HG03460 (cell line): ENCODE measurements around the gene CUL2.
A peak's percentile ranks its signal among the peaks of the same experiment; 100 is the strongest.
"Not testable (repeated sequence)": the region's sequence is repeated elsewhere in the genome, so short reads cannot be mapped to it uniquely, and the experiment has no call there.

Experiments used
- ATAC-seq: cut with Tn5 transposase; IDR thresholded peaks from one replicate; pipeline ENCODE4 v1.9.1; 2021; ENCODE audit not compliant: unreplicated experiment

The CUL2 gene

GRCh38 chr10:35020481-35020880, 69.7 kb downstream of the CUL2 start:
- ATAC-seq: no peak

GRCh38 chr10:35019041-35020024, 70.8 kb downstream of the CUL2 start:
- no peak for ATAC-seq

GRCh38 chr10:35017608-35018007, 72.5 kb downstream of the CUL2 start:
- no peak for ATAC-seq

- ATAC-seq: no peak
These were observed 74.2 kb downstream of the CUL2 start for GRCh38 chr10:35015843-35016408.

GRCh38 chr10:35012781-35013180, 77.4 kb downstream of the CUL2 start:
- ATAC-seq: no peak

- no peak for ATAC-seq
These were observed 78.4 kb downstream of the CUL2 start for GRCh38 chr10:35011771-35012191.

- no peak for ATAC-seq
These were observed 82.3 kb downstream of the CUL2 start for GRCh38 chr10:35007858-35008301.

GRCh38 chr10:35006836-35007235, 83.3 kb downstream of the CUL2 start:
- ATAC-seq: no peak

GRCh38 chr10:35005868-35006267, 84.3 kb downstream of the CUL2 start:
- ATAC-seq: no peak

GRCh38 chr10:35004651-35005050, 85.5 kb downstream of the CUL2 start:
- no peak for ATAC-seq

- no peak for ATAC-seq
These were observed 86.2 kb downstream of the CUL2 start for GRCh38 chr10:35003906-35004305.

GRCh38 chr10:35000936-35001335, 89.2 kb downstream of the CUL2 start:
- no peak for ATAC-seq

GRCh38 chr10:34999532-34999931, 90.6 kb downstream of the CUL2 start:
- ATAC-seq: no peak

GRCh38 chr10:34998940-34999339, 91.2 kb downstream of the CUL2 start:
- ATAC-seq: no peak

- no peak for ATAC-seq
These were observed 93.3 kb downstream of the CUL2 start for GRCh38 chr10:34996843-34997242.

- no peak for ATAC-seq
These were observed 94.2 kb downstream of the CUL2 start for GRCh38 chr10:34995925-34996324.

- peak; percentile 91 for ATAC-seq
These were observed 95.5 kb downstream of the CUL2 start for GRCh38 chr10:34994565-34995142.

- ATAC-seq: no peak
These were observed 96.4 kb downstream of the CUL2 start for GRCh38 chr10:34993782-34994181.

- not testable (repeated sequence) for ATAC-seq
These were observed 99.0 kb downstream of the CUL2 start for GRCh38 chr10:34991117-34991516.

GRCh38 chr10:34988397-34989067, 101.6 kb downstream of the CUL2 start:
- ATAC-seq: no peak

GRCh38 chr10:34985823-34986222, 104.3 kb downstream of the CUL2 start:
- no peak for ATAC-seq
